SHP77 treated with DMSO at 0.1 percent for 48 hours (cell line): ENCODE results near the gene KATNBL1.
A peak's percentile ranks its signal among the peaks of the same experiment; 100 is the strongest.

Experiments used
- DNase-seq: peaks from one replicate; lab custom pipeline; 2025; lab: John Stamatoyannopoulos, UW

Gene KATNBL1

GRCh38 chr15:34116620-34117019 lies 93.3 kb downstream of the KATNBL1 start:
- DNase-seq = no peak

GRCh38 chr15:34114739-34115138 lies 95.2 kb downstream of the KATNBL1 start:
- DNase-seq = no peak

- no peak for DNase-seq
Measured at GRCh38 chr15:34114215-34114614, 95.7 kb downstream of the KATNBL1 start.

DNA sequence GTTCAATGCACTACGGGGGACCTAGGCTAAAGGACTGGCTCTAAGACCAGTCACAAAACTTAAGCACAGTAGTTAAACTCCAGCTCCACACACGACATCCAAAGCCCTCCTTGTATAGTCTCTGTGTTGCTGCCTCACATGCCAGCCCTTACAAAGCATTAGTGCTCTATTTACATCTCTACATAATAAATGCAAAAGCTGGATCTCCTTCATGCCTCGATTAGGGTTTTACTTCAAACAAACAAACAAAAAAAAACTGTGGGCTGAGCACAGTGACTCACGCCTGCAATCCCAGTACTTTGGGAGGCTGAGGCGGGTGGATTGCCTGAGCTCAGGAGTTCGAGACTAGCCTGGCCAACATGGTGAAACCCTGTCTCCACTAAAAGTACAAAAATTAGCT lies 98.4 kb downstream of the KATNBL1 start:
- DNase-seq = no peak

DNA sequence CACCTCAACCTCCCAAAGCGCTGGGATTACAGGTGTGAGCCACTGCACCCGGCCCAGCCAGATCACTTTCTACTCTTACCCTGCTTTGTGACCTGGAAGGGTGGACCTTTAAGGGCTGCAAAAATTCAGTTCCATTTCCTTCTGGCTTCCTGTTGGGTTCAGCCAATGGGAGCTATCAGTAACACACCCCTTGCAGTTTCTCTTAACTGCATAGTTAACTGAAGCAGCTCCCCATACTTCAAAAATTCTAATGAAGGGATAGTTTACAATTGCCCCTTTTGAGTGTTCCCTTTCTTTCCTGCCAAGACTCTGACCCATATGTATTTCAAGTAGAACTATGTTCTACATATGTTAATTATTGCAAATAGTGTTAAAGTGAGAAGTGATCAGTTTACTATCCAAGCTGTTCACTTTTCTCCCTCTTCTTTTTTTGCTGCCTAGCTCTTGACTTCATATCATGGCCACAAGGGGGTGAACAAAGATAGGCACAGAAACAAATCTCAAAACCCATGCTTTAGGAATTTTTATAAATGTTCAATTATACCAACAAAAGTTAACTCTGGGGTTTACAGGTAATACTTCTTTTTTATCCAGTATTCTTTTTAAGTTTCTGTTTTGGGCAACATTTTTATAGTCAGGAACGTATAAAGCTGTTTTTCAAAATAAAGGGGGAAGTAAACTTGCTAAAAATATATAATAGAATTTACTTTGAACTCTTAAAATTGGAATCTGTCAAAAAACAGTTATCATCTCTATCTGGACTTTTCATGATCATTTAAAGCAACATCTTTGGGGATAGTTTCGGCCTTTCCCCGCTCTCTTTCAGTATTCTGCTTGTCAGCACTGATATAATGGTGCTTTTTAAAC lies 99.9 kb downstream of the KATNBL1 start:
- peak; percentile 14 for DNase-seq

DNA sequence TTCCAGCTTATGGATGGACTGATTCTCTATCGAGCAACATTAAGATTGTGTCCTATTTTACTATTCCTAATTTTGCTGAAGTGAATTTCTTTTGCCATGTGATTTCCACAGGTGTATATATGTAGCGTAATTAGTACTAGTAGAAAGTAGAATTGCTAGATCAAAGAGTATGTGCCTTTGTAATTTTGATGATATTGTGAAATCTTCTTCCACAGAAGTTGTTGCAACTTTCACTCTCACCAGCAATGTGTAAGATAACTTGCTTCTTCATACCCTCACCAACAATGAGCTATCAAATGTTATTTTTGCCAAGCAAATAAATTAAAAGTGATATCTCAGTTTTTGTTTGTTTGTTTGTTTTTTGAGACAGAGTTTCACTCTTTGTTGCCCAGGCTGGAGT lies 102.6 kb downstream of the KATNBL1 start:
- no peak for DNase-seq

- no peak for DNase-seq
Measured at GRCh38 chr15:34106423-34106822, 103.5 kb downstream of the KATNBL1 start.

GRCh38 chr15:34102175-34102925 lies 107.5 kb downstream of the KATNBL1 start:
- no peak for DNase-seq

GRCh38 chr15:34101366-34102174 lies 108.3 kb downstream of the KATNBL1 start, which contains the start of the genes EMC7 and PGBD4:
TSS of gene EMC7 (minus strand) at chr15:34101862. CDS start at chr15:34101839, 23 bp downstream.
TSS of gene PGBD4 (plus strand) at chr15:34102083. CDS start at chr15:34102532, 449 bp downstream.
- DNase-seq = peak; percentile 96

DNA sequence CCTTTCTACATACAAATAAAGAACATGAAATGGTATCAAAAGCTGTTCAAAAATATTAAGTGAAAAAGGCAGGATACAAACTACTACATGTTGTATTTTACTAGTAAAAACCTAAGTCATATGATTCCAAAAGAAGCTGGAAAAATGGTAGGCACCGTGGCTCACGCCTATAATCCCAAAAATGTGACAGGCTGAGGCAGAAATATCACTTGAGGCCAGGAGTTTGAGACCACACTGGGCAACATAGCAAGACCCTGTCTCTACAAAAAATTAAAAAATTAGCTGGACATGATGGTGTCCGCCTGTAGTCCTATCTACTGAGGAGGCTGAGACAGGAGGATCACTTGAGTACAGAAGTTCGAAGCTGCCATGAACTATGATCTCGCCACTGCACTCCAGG lies 110.0 kb downstream of the KATNBL1 start:
- no peak for DNase-seq
